ENCODE results near the gene PEAK3. TPM values are rescaled to one million over a fixed set of nuclear protein-coding genes. Genes with fewer than 3 reads are reported as not detected.

PEAK3 gene
- total and polyA plus RNA-seq, 9 of the 15 experiments (the other 6 are each of a cell fraction or from before 2014, with no cell fraction given) = 0.07 to 0.40 TPM; not detected in 7

- TF ChIP-seq RREB1 (CRISPR knock-in tag; IDR thresholded peaks at IDR 0.05) (0 out of 2 replicates have a peak, but pooled peaks have one; percentile 18), TFAP4 (CRISPR knock-in tag; IDR thresholded peaks at IDR 0.05; ENCODE audit: borderline replicate concordance) (peak; percentile 76; the same call in 1 of the 2 replicates), GTF2E2 (tag; IDR thresholded peaks at IDR 0.05) (peak; percentile 93), PRMT5 (CRISPR knock-in tag; IDR thresholded peaks at IDR 0.05) (no peak), CTCF (IDR thresholded peaks at IDR 0.05 in 2 of 3, conservative IDR thresholded peaks at IDR 0.05 in 1 of 3; ENCODE audit: insufficient read depth in 2 of 3, low read depth in 1 of 3, low read length in 3 of 3) (no peak), RBFOX2 (IDR thresholded peaks at IDR 0.05; ENCODE audit: low read depth, low read length) (peak; percentile 96), DLX4 (CRISPR knock-in tag; IDR thresholded peaks at IDR 0.05) (no peak), U2AF1 (optimal IDR thresholded peaks at IDR 0.05; ENCODE audit: low read depth, low read length) (peak; percentile 81), ATF3 (IDR thresholded peaks at IDR 0.05) (no peak), ATF3 (CRISPR knock-in tag; conservative IDR thresholded peaks at IDR 0.05) (no peak; the same call in 1 of the 2 replicates), ZNF695 (CRISPR knock-in tag; IDR thresholded peaks at IDR 0.05) (no peak), POLR2A (conservative IDR thresholded peaks at IDR 0.05) (peak; percentile 91), SMAD1 (IDR thresholded peaks at IDR 0.05; ENCODE audit: low read depth, low read length, partially characterized antibody) (no peak), SAFB (IDR thresholded peaks at IDR 0.05; ENCODE audit: borderline replicate concordance, low read depth, low read length) (peak; percentile 74), RAD21 (CRISPR knock-in tag; conservative IDR thresholded peaks at IDR 0.05 in 1 of 2, IDR thresholded peaks at IDR 0.05 in 1 of 2) (peak in 1 of 2 experiments; percentile 3; a peak in 1 of 4 replicates)
These were observed 46.6 kb upstream of the PEAK3 start, which contains the start of the genes LSM7 and SPPL2B (continued) for GRCh38 chr19:2328401-2329148.
